ENCODE measurements around the gene NOX5. TPM values are rescaled to one million over a fixed set of nuclear protein-coding genes. Genes with fewer than 3 reads are reported as not detected.

NOX5 gene
- polyA plus RNA-seq, 1 donor from 2014 or later: not detected

- Histone ChIP-seq H3K9me3 (ENCODE audit: low read length) (no peaks in the 10 kb centered on the region), H3K9ac (ENCODE audit: low read length) (no peak overlapping the region), H3K27me3 (ENCODE audit: insufficient read depth, low read depth, low read length) (no peaks in the 10 kb centered on the region), H4K20me1 (ENCODE audit: insufficient read depth) (no peaks in the 10 kb centered on the region), H3K4me3 (ENCODE audit: low read length) (no peak overlapping the region), H3K4me2 (ENCODE audit: low read length) (no peak overlapping the region), H3K9me2 (ENCODE audit: insufficient read depth, low read length) (no peaks in the 10 kb centered on the region), H3K36me3 (ENCODE audit: insufficient read depth, low read length) (no peaks in the 10 kb centered on the region), H3K79me2 (replicated peaks; ENCODE audit: insufficient read depth, low read length) (no peaks in the 10 kb centered on the region), H2AFZ (ENCODE audit: low read depth, low read length) (no peak overlapping the region), H3F3A (ENCODE audit: insufficient read depth, low read length, poor library complexity, severe bottlenecking) (no peaks in the 10 kb centered on the region), H3K27ac (ENCODE audit: low read length) (no peak overlapping the region)
- TF ChIP-seq RAD21 (conservative IDR thresholded peaks at IDR 0.05) (no peak), EZH2 (IDR thresholded peaks at IDR 0.05; ENCODE audit: borderline replicate concordance, insufficient read depth, low read length, poor library complexity, severe bottlenecking) (no peak), REST (IDR thresholded peaks at IDR 0.05; ENCODE audit: borderline replicate concordance) (no peak), MXI1 (conservative IDR thresholded peaks at IDR 0.05; ENCODE audit: poor library complexity, severe bottlenecking) (no peak), POLR2AphosphoS5 (IDR thresholded peaks at IDR 0.05) (no peak), SMC3 (conservative IDR thresholded peaks at IDR 0.05; ENCODE audit: poor library complexity) (no peak), TAF1 (IDR thresholded peaks at IDR 0.05; ENCODE audit: low read depth) (no peak), EP300 (conservative IDR thresholded peaks at IDR 0.05; ENCODE audit: poor library complexity, severe bottlenecking) (no peak)
- TF ChIP-seq, protein P1, sequence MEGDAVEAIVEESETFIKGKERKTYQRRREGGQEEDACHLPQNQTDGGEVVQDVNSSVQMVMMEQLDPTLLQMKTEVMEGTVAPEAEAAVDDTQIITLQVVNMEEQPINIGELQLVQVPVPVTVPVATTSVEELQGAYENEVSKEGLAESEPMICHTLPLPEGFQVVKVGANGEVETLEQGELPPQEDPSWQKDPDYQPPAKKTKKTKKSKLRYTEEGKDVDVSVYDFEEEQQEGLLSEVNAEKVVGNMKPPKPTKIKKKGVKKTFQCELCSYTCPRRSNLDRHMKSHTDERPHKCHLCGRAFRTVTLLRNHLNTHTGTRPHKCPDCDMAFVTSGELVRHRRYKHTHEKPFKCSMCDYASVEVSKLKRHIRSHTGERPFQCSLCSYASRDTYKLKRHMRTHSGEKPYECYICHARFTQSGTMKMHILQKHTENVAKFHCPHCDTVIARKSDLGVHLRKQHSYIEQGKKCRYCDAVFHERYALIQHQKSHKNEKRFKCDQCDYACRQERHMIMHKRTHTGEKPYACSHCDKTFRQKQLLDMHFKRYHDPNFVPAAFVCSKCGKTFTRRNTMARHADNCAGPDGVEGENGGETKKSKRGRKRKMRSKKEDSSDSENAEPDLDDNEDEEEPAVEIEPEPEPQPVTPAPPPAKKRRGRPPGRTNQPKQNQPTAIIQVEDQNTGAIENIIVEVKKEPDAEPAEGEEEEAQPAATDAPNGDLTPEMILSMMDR (IDR thresholded peaks at IDR 0.05; ENCODE audit: poor library complexity, severe bottlenecking): no peak
Observed at GRCh38 chr15:69000725-69001503, 13.6 kb upstream of the NOX5 start.

GRCh38 chr15:69002783-69003182 is 11.7 kb upstream of the NOX5 start:
- Histone ChIP-seq H4K20me1 (ENCODE audit: insufficient read depth) (no peaks in the 10 kb centered on the region), H3K27me3 (ENCODE audit: insufficient read depth, low read depth, low read length) (no peaks in the 10 kb centered on the region), H3K79me2 (replicated peaks; ENCODE audit: insufficient read depth, low read length) (no peaks in the 10 kb centered on the region), H3K4me3 (ENCODE audit: low read length) (no peak overlapping the region), H3F3A (ENCODE audit: insufficient read depth, low read length, poor library complexity, severe bottlenecking) (no peaks in the 10 kb centered on the region), H3K27ac (ENCODE audit: low read length) (no peak overlapping the region), H3K9ac (ENCODE audit: low read length) (no peak overlapping the region), H3K36me3 (ENCODE audit: insufficient read depth, low read length) (no peaks in the 10 kb centered on the region), H3K4me2 (ENCODE audit: low read length) (no peak overlapping the region), H2AFZ (ENCODE audit: low read depth, low read length) (no peak overlapping the region), H3K9me2 (ENCODE audit: insufficient read depth, low read length) (no peaks in the 10 kb centered on the region), H3K9me3 (ENCODE audit: low read length) (no peaks in the 10 kb centered on the region)
- no peak for TF ChIP-seq REST (IDR thresholded peaks at IDR 0.05; ENCODE audit: borderline replicate concordance)
